AG04450 (cell line): ENCODE data around the gene DNHD1. TPM values are rescaled to one million over a fixed set of nuclear protein-coding genes. Genes with fewer than 3 reads are reported as not detected.
A peak's percentile ranks its signal among the peaks of the same experiment; 100 is the strongest.

Source experiments
- CTCF ChIA-PET: fragments of 300-600, 350-600 bp; formaldehyde crosslinking; extraction: SDS; loops from one replicate; lab custom pipeline; 2022; ENCODE audit warnings: antibody characterized with exemption, inconsistent platforms; lab: Charles Lee
- POLR2A ChIA-PET: fragments of 350-600 bp; formaldehyde crosslinking; extraction: SDS; loops from one replicate; lab custom pipeline; 2021; ENCODE audit warnings: antibody characterized with exemption, inconsistent platforms; lab: Yijun Ruan, JAX
- DNase-seq: peaks from one replicate; pipeline ENCODE4 v3.0.0-alpha.2; 2011; ENCODE audit warnings: low read depth, low spot score
- H3K27ac ChIP-seq: one replicate; pipeline ENCODE4 v1.5.1; 2012; ENCODE audit warnings: low read depth, low read length, control low read depth
- H3K27me3 ChIP-seq: one replicate; pipeline ENCODE4 v1.6.0; 2012; ENCODE audit warnings: low read length; ENCODE audit not compliant: control insufficient read depth, insufficient read depth
- H3K4me3 ChIP-seq: 2 replicates; pipeline ENCODE4 v1.5.1; 2011; ENCODE audit warnings: mild to moderate bottlenecking, low read depth, low read length, control low read depth
- H3K9me3 ChIP-seq: 2 replicates; pipeline ENCODE4 v1.5.1; 2012; ENCODE audit warnings: low read length; ENCODE audit not compliant: control insufficient read depth, insufficient read depth
- CTCF ChIP-seq: IDR thresholded peaks from 2 replicates; pipeline ENCODE4 v1.5.1; 2011; ENCODE audit warnings: low read depth, low read length, control low read depth, inconsistent platforms
- polyA plus RNA-seq: library from polyadenylated mRNA; depleted of rRNA; stranded (reverse); fragments of >200 nt; gene quantifications from 2 replicates; pipeline ENCODE4 v1.2.3, GENCODE V29; 2011; rRNA removed

DNHD1 gene
- polyA plus RNA-seq, 1 experiment = 2.2 TPM

GRCh38 chr11:6619004-6619745, 122.1 kb downstream of the DNHD1 start, which contains the start of gene TPP1:
TPP1 (minus strand) TSS chr11:6619422; CDS start chr11:6619400, 22 bp downstream.
- H3K9me3 ChIP-seq = no peaks in the 10 kb centered on the region; the same call in 1 of the 2 replicates
- POLR2A ChIA-PET = interaction anchor here (0.5 to 1.8 kb wide), 5 partner anchors 11 to 291 kb away, joined by 5 to 12 read pairs (median 10); partner anchors contain the start of genes ILK, MRPL17 and RRP8
- H3K27ac ChIP-seq = peak within 1 kb of the TSS; percentile 73
- TF ChIP-seq CTCF = no peak
- peak within 1 kb of the TSS; percentile 93 for H3K4me3 ChIP-seq
- peaks cover 2% of the 10 kb centered on the region for H3K27me3 ChIP-seq
- CTCF ChIA-PET = interaction anchor here (1.0 to 3.4 kb wide), 9 partner anchors 11 to 240 kb away, joined by 3 to 44 read pairs (median 10); partner anchors contain the start of gene MRPL17
- peak; percentile 86 for DNase-seq

DNA sequence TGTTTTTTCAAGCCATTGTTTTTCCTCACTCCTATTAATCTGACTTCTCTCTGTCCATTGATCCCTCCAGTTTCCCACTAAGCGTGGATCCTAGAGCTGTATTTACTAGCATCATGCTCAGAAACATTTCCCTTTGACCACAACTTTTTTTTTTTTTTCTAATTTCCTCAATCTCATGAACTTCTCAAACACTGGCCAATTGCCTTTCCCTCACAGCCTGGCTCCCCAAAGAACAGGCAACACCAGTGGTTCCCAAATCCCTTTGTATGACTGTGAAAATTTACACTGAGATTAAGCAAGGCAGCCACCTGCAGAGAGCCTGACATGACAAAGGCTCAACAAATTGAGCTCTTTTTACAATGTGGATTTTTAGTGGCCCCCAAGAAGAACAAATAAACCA, 123.6 kb downstream of the DNHD1 start:
- peaks cover 2% of the 10 kb centered on the region for H3K27me3 ChIP-seq
- CTCF ChIA-PET = interaction anchor here (1.5 to 2.7 kb wide), 2 partner anchors 47 to 63 kb away, joined by 6 to 9 read pairs; partner anchors contain the start of gene MRPL17
- no peak overlapping the region for H3K27ac ChIP-seq
- POLR2A ChIA-PET = interaction anchor here (1.4 kb wide), 1 partner anchor 62 kb away, joined by 7 read pairs; the partner anchor contains the start of gene MRPL17
- no peaks in the 10 kb centered on the region; the same call in 1 of the 2 replicates for H3K9me3 ChIP-seq
- no peak for DNase-seq
- TF ChIP-seq CTCF = no peak
- no peak overlapping the region for H3K4me3 ChIP-seq

Other genes with a start within 250 kb of the DNHD1 start
- not detected in 2 replicates for gene CCKBR, start 237.4 kb upstream of the DNHD1 start, polyA plus RNA-seq
- gene CAVIN3, start 176.8 kb upstream of the DNHD1 start, polyA plus RNA-seq = 37.8 and 53.1 TPM in 2 replicates
- 68.0 and 83.7 TPM in 2 replicates for gene SMPD1, start 106.8 kb upstream of the DNHD1 start, polyA plus RNA-seq
- gene APBB1, start 78.2 kb upstream of the DNHD1 start, polyA plus RNA-seq = 42.2 and 54.5 TPM in 2 replicates
- gene HPX, start 56.3 kb upstream of the DNHD1 start, polyA plus RNA-seq = 0.32 and 0.67 TPM in 2 replicates
- 10.5 and 11.7 TPM in 2 replicates for gene TRIM3, start 23.3 kb upstream of the DNHD1 start, polyA plus RNA-seq
- gene ARFIP2, start 15.9 kb upstream of the DNHD1 start, polyA plus RNA-seq = 79.1 and 88.2 TPM in 2 replicates
- 26.7 and 33.1 TPM in 2 replicates for gene TIMM10B, start 15.8 kb upstream of the DNHD1 start, polyA plus RNA-seq
- 13.7 and 16.3 TPM in 2 replicates for gene RRP8, start 106.3 kb downstream of the DNHD1 start, polyA plus RNA-seq
- 362 and 417 TPM in 2 replicates for gene ILK, start 106.5 kb downstream of the DNHD1 start, polyA plus RNA-seq
- gene TAF10, start 114.9 kb downstream of the DNHD1 start, polyA plus RNA-seq = 170 and 215 TPM in 2 replicates
- 128 and 152 TPM in 2 replicates for gene TPP1, start 122.1 kb downstream of the DNHD1 start, polyA plus RNA-seq
- 8.7 and 11.2 TPM in 2 replicates for gene DCHS1, start 158.5 kb downstream of the DNHD1 start, polyA plus RNA-seq
- gene MRPL17, start 186.1 kb downstream of the DNHD1 start, polyA plus RNA-seq = 63.3 and 69.1 TPM in 2 replicates